HCT116 (cell line): ENCODE measurements around the gene METTL26. TPM values are rescaled to one million over a fixed set of nuclear protein-coding genes. Genes with fewer than 3 reads are reported as not detected.

Experiments used
- ATAC-seq: fragments of 200-7000 bp; cut with Tn5 transposase; 2 replicates; pipeline ENCODE4 v1.9.1; 2020; ENCODE audit warnings: mild to moderate bottlenecking, moderate library complexity
- BruUV-seq: library from RNA; stranded (reverse); fragments of 400-500 nt; replicated peaks from 2 replicates; lab custom pipeline; 2021; lab: Mats Ljungman, UMichigan
- CTCF ChIA-PET: fragments of 300-600 bp; sonication (Branson Sonifier 250); formaldehyde crosslinking; loops from one replicate; lab custom pipeline; 2021; ENCODE audit warnings: antibody characterized with exemption; lab: Charles Lee
- POLR2A ChIA-PET: fragments of 300-600, 350-600 bp; sonication (Branson Sonifier 250); formaldehyde crosslinking; loops from one replicate; lab custom pipeline; 2021; ENCODE audit warnings: antibody characterized with exemption; lab: Charles Lee
- RAD21 ChIA-PET, 2 experiments: fragments of 300-600 bp; sonication (Branson Sonifier 250); formaldehyde crosslinking; loops; one replicate each; lab custom pipeline; 2023; ENCODE audit warnings: low total read pairs in 2 of 2; ENCODE audit not compliant: uncharacterized antibody in 2 of 2, unreplicated experiment in 2 of 2, low non-redundant PET in 1 of 2; lab: Charles Lee
- DNase-seq: peaks from one replicate; pipeline ENCODE4 v3.0.0-alpha.2; 2010; ENCODE audit warnings: low read depth, low spot score
- H2AFZ ChIP-seq: fragments of 200-600 bp; shearing (Covaris generic), sonication (generic); 2 replicates; pipeline ENCODE4 v1.6.1; 2017; ENCODE audit warnings: low read depth, mixed run types, mixed read lengths, antibody characterized with exemption, low read length; ENCODE audit not compliant: poor library complexity, severe bottlenecking
- H3K27ac ChIP-seq: 2 replicates; pipeline ENCODE4 v1.5.1; 2012; ENCODE audit warnings: low read depth, low read length
- H3K27me3 ChIP-seq: fragments of 200-600 bp; sonication (generic); 2 replicates; pipeline ENCODE4 v1.6.1; 2016; ENCODE audit warnings: mixed run types, low read length, mixed read lengths; ENCODE audit not compliant: insufficient read depth
- H3K36me3 ChIP-seq, 2 experiments: fragments of 200-500 bp in 1 of 2; fragments of 200-600 bp in 1 of 2; sonication (Bioruptor generic) in 1 of 2; sonication (generic) in 1 of 2; 2 replicates each; pipeline versions ENCODE4 v1.5.1 to v1.6.1; 2014 to 2016; ENCODE audit warnings: low read length in 2 of 2, inconsistent platforms in 1 of 2, mixed read lengths in 1 of 2, mixed run types in 1 of 2; ENCODE audit not compliant: insufficient read depth in 2 of 2, control insufficient read depth in 1 of 2
- H3K4me1 ChIP-seq, 2 experiments: fragments of 200-600 bp in 1 of 2; sonication (generic) in 1 of 2; 2 replicates each; pipeline versions ENCODE4 v1.5.1 to v1.6.1; 2012 to 2017; ENCODE audit warnings: low read length in 2 of 2, inconsistent platforms in 1 of 2, mild to moderate bottlenecking in 1 of 2, mixed read lengths in 1 of 2, mixed run types in 1 of 2, moderate library complexity in 1 of 2; ENCODE audit not compliant: insufficient read depth in 2 of 2, control insufficient read depth in 1 of 2
- H3K4me2 ChIP-seq: fragments of 200-600 bp; sonication (generic); 2 replicates; pipeline ENCODE4 v1.6.1; 2017; ENCODE audit warnings: mixed run types, low read length, mixed read lengths
- H3K4me3 ChIP-seq, 2 experiments: fragments of 200-600 bp in 1 of 2; sonication (generic) in 1 of 2; replicated peaks in 1 of 2; 2 replicates each; pipeline ENCODE4 v1.5.1; 2011 to 2016; ENCODE audit warnings: low read length in 2 of 2, control low read depth in 1 of 2, low read depth in 1 of 2, mild to moderate bottlenecking in 1 of 2, mixed read lengths in 1 of 2, mixed run types in 1 of 2
- H3K79me2 ChIP-seq: fragments of 200-600 bp; sonication (generic); 2 replicates; pipeline ENCODE4 v1.6.1; 2017; ENCODE audit warnings: mild to moderate bottlenecking, mixed run types, low read length, moderate library complexity, mixed read lengths; ENCODE audit not compliant: insufficient read depth
- H3K9ac ChIP-seq: fragments of 200-600 bp; sonication (generic); 2 replicates; pipeline ENCODE4 v1.6.1; 2016; ENCODE audit warnings: low read length, mixed read lengths
- H3K9me2 ChIP-seq: fragments of 200-600 bp; sonication (generic), shearing (Covaris generic); 2 replicates; pipeline ENCODE4 v1.6.1; 2017; ENCODE audit warnings: mixed run types, mild to moderate bottlenecking, moderate library complexity; ENCODE audit not compliant: insufficient read depth
- H3K9me3 ChIP-seq, 2 experiments: fragments of 200-500 bp in 1 of 2; fragments of 200-600 bp in 1 of 2; sonication (Bioruptor generic) in 1 of 2; sonication (generic) in 1 of 2; 2 replicates each; pipeline ENCODE4 v1.6.1; 2014 to 2017; ENCODE audit warnings: low read length in 2 of 2, mixed read lengths in 2 of 2, inconsistent platforms in 1 of 2, low read depth in 1 of 2, mild to moderate bottlenecking in 1 of 2, mixed run types in 1 of 2, moderate library complexity in 1 of 2; ENCODE audit not compliant: control insufficient read depth in 1 of 2, insufficient read depth in 1 of 2
- H4K20me1 ChIP-seq: fragments of 200-600 bp; sonication (generic), shearing (Covaris generic); 2 replicates; pipeline ENCODE4 v1.6.1; 2017; ENCODE audit warnings: mixed run types, mild to moderate bottlenecking, moderate library complexity; ENCODE audit not compliant: insufficient read depth
- EZH2 ChIP-seq: fragments of 200-600 bp; sonication (generic); IDR thresholded peaks from 2 replicates; pipeline ENCODE4 v1.6.1; 2017; ENCODE audit warnings: antibody characterized with exemption, mixed run types
- SP1 ChIP-seq: IDR thresholded peaks from 2 replicates; pipeline ENCODE4 v1.6.1; 2012; ENCODE audit warnings: low read depth
- ZFX ChIP-seq: fragments of 450-650 bp; IDR thresholded peaks from 2 replicates; pipeline ENCODE4 v1.6.1; 2017
- intact Hi-C: fragments of 100-400 bp; cut with micrococcal nuclease; formaldehyde crosslinking; loops from 2 replicates; pipeline ENCODE4 v1.10.0; 2022
- total RNA-seq: library from RNA; stranded (reverse); gene quantifications from one replicate; pipeline ENCODE4 v1.2.1, GENCODE V29; 2021; ENCODE audit not compliant: unreplicated experiment
- TF ChIP-seq, protein P1 (sequence below): IDR thresholded peaks from 2 replicates; pipeline ENCODE4 v1.6.1; 2012; ENCODE audit warnings: low read depth

The METTL26 gene
- total RNA-seq, 1 experiment from 2014 or later = 85.7 TPM

DNA sequence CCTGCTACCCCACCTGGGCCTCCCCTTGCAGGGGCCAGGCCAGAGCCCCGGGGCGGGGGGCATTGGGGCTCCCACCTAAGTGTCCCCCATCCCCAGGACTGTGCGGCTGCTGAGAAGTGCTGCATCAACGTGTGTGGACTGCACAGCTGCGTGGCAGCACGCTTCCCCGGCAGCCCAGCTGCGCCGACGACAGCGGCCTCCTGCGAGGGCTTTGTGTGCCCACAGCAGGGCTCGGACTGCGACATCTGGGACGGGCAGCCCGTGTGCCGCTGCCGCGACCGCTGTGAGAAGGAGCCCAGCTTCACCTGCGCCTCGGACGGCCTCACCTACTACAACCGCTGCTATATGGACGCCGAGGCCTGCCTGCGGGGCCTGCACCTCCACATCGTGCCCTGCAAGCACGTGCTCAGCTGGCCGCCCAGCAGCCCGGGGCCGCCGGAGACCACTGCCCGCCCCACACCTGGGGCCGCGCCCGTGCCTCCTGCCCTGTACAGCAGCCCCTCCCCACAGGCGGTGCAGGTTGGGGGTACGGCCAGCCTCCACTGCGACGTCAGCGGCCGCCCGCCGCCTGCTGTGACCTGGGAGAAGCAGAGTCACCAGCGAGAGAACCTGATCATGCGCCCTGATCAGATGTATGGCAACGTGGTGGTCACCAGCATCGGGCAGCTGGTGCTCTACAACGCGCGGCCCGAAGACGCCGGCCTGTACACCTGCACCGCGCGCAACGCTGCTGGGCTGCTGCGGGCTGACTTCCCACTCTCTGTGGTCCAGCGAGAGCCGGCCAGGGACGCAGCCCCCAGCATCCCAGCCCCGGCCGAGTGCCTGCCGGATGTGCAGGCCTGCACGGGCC lies 3.4 kb downstream of the METTL26 start:
- H3K4me3 ChIP-seq = no peak overlapping the region
- no peaks in the 10 kb centered on the region for H3K27me3 ChIP-seq
- no peaks in the 10 kb centered on the region for H3K9me3 ChIP-seq
- no peak overlapping the region for H3K4me2 ChIP-seq
- H3K79me2 ChIP-seq = peaks cover 15% of the 10 kb centered on the region; the same call in 1 of the 2 replicates
- no peak overlapping the region for H3K27ac ChIP-seq
- H3K9ac ChIP-seq = no peak overlapping the region
- TF ChIP-seq EZH2 (no peak), SP1 (no peak), ZFX (no peak)
- TF ChIP-seq, protein P1, sequence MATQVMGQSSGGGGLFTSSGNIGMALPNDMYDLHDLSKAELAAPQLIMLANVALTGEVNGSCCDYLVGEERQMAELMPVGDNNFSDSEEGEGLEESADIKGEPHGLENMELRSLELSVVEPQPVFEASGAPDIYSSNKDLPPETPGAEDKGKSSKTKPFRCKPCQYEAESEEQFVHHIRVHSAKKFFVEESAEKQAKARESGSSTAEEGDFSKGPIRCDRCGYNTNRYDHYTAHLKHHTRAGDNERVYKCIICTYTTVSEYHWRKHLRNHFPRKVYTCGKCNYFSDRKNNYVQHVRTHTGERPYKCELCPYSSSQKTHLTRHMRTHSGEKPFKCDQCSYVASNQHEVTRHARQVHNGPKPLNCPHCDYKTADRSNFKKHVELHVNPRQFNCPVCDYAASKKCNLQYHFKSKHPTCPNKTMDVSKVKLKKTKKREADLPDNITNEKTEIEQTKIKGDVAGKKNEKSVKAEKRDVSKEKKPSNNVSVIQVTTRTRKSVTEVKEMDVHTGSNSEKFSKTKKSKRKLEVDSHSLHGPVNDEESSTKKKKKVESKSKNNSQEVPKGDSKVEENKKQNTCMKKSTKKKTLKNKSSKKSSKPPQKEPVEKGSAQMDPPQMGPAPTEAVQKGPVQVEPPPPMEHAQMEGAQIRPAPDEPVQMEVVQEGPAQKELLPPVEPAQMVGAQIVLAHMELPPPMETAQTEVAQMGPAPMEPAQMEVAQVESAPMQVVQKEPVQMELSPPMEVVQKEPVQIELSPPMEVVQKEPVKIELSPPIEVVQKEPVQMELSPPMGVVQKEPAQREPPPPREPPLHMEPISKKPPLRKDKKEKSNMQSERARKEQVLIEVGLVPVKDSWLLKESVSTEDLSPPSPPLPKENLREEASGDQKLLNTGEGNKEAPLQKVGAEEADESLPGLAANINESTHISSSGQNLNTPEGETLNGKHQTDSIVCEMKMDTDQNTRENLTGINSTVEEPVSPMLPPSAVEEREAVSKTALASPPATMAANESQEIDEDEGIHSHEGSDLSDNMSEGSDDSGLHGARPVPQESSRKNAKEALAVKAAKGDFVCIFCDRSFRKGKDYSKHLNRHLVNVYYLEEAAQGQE = no peak
- H2AFZ ChIP-seq = no peak overlapping the region
- ATAC-seq (no peak), DNase-seq (no peak)
- RAD21 ChIA-PET = no interaction called here
- no peaks in the 10 kb centered on the region for H3K36me3 ChIP-seq
- BruUV-seq = no TSS peak
- CTCF ChIA-PET = no interaction called here
- H3K9me2 ChIP-seq = no peaks in the 10 kb centered on the region
- POLR2A ChIA-PET = no interaction called here
- no peaks in the 10 kb centered on the region for H4K20me1 ChIP-seq
- H3K4me1 ChIP-seq = peaks cover 11 to 25% of the 10 kb centered on the region in 2 experiments
- intact Hi-C loops = no loop called here
